Measurements from ENCODE around the gene ODAD4. TPM values are rescaled to one million over a fixed set of nuclear protein-coding genes. Genes with fewer than 3 reads are reported as not detected.
A peak's percentile ranks its signal among the peaks of the same experiment; 100 is the strongest.
"Not testable (repeated sequence)": the region's sequence is repeated elsewhere in the genome, so short reads cannot be mapped to it uniquely, and the experiment has no call there.

Gene ODAD4
- total RNA-seq, 1 experiment from 2014 or later, result 0.98 TPM

DNA sequence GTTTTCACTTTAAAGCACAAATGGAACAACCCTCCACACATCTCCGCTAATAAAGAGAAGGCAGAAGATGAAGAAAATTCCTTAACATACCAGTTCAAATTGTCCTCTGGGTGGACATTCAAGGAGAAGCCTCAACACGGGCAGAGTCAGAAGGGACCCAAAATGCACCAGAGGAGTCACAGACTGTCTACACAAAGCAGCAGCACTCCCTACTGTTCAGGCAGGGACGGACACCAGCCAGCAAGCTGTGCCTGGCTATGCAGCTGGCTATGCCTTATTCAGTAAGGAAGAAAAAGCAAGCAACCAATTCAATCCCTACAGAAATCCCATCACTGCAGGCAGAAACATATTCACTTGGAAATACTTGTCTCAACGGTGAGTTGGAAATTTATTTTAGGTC, 78.8 kb downstream of the ODAD4 start:
- TF ChIP-seq FOSL1 (IDR thresholded peaks at IDR 0.05; ENCODE audit: low read depth) (no peak), RAD21 (IDR thresholded peaks at IDR 0.05; ENCODE audit: low read depth) (peak; percentile 46), CEBPB (IDR thresholded peaks at IDR 0.05; ENCODE audit: low read depth) (no peak)
- TF ChIP-seq, protein P1, sequence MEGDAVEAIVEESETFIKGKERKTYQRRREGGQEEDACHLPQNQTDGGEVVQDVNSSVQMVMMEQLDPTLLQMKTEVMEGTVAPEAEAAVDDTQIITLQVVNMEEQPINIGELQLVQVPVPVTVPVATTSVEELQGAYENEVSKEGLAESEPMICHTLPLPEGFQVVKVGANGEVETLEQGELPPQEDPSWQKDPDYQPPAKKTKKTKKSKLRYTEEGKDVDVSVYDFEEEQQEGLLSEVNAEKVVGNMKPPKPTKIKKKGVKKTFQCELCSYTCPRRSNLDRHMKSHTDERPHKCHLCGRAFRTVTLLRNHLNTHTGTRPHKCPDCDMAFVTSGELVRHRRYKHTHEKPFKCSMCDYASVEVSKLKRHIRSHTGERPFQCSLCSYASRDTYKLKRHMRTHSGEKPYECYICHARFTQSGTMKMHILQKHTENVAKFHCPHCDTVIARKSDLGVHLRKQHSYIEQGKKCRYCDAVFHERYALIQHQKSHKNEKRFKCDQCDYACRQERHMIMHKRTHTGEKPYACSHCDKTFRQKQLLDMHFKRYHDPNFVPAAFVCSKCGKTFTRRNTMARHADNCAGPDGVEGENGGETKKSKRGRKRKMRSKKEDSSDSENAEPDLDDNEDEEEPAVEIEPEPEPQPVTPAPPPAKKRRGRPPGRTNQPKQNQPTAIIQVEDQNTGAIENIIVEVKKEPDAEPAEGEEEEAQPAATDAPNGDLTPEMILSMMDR (IDR thresholded peaks at IDR 0.05 in 2 of 3, conservative IDR thresholded peaks at IDR 0.05 in 1 of 3; ENCODE audit: borderline replicate concordance in 1 of 3, insufficient read depth in 1 of 3, low read depth in 2 of 3, low read length in 2 of 3), result peak in 2 of 3 experiments; percentile 15 to 36; a peak in 3 of 6 replicates
- no peaks in the 10 kb centered on the region for H3K9me3 ChIP-seq (ENCODE audit: control insufficient read depth in 1 of 2, insufficient read depth in 1 of 2, low read depth in 1 of 2, low read length in 2 of 2)
- no peak overlapping the region for H3K27ac ChIP-seq (ENCODE audit: low read depth, low read length)
- peaks cover 2 to 18% of the 10 kb centered on the region in 2 experiments; a peak in 2 of 4 replicates for H3K4me1 ChIP-seq (ENCODE audit: control insufficient read depth in 1 of 2, insufficient read depth in 2 of 2, low read length in 2 of 2)
- H3K27me3 ChIP-seq (ENCODE audit: insufficient read depth, low read length), result no peaks in the 10 kb centered on the region
- H2AFZ ChIP-seq (ENCODE audit: low read depth, low read length, poor library complexity, severe bottlenecking), result no peak overlapping the region
- H3K36me3 ChIP-seq (ENCODE audit: control insufficient read depth in 1 of 2, insufficient read depth in 2 of 2, low read length in 2 of 2), result no peaks in the 10 kb centered on the region
- no peaks in the 10 kb centered on the region for H3K9me2 ChIP-seq (ENCODE audit: insufficient read depth)
- RAD21 ChIA-PET (ENCODE audit: low non-redundant PET in 1 of 2, low total read pairs in 2 of 2, uncharacterized antibody in 2 of 2, unreplicated experiment in 2 of 2), result no interaction called here
- H3K4me2 ChIP-seq (ENCODE audit: low read length), result no peak overlapping the region
- no peak overlapping the region for H3K4me3 ChIP-seq (replicated peaks in 1 of 2; ENCODE audit: low read depth in 1 of 2, low read length in 2 of 2)
- BruUV-seq (replicated peaks), result no TSS peak
- H4K20me1 ChIP-seq (ENCODE audit: insufficient read depth), result peaks cover 12% of the 10 kb centered on the region; the same call in 1 of the 2 replicates
- DNase-seq (ENCODE audit: low read depth, low spot score) (no peak), ATAC-seq (peak; percentile 84)
- H3K9ac ChIP-seq (ENCODE audit: low read length), result no peak overlapping the region
- CTCF ChIA-PET, result no interaction called here
- intact Hi-C loops (cut with micrococcal nuclease), result no loop called here
- POLR2A ChIA-PET, result interaction anchor here (0.9 to 1.1 kb wide), 2 partner anchors 17 to 43 kb away, joined by 3 read pairs; partner anchors contain the start of gene CNP
- peaks cover 99% of the 10 kb centered on the region for H3K79me2 ChIP-seq (ENCODE audit: insufficient read depth, low read length)

DNA sequence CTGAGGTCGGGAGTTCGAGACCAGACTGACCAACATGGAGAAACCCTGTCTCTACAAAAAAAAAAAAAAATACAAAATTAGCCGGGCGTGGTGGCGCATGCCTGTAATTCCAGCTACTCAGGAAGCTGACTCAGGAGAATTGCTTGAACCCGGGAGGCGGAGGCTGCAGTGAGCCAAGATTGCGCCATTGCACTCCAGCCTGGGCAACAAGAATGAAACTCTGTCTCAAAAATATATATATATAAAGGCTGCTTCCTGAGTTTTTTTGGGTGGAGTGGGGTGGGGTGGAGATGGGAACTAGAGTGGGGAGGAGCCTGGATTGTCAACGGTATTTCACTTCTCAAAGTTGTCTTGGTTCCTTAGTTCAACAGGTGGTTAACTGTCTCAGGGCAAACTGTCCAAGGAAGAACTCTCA, 79.9 kb downstream of the ODAD4 start:
- H3K9ac ChIP-seq (ENCODE audit: low read length); RAD21 ChIA-PET (ENCODE audit: low non-redundant PET in 1 of 2, low total read pairs in 2 of 2, uncharacterized antibody in 2 of 2, unreplicated experiment in 2 of 2); intact Hi-C loops (cut with micrococcal nuclease); POLR2A ChIA-PET; H3K9me3 ChIP-seq (ENCODE audit: control insufficient read depth in 1 of 2, insufficient read depth in 1 of 2, low read depth in 1 of 2, low read length in 2 of 2); BruUV-seq (replicated peaks); H3K27ac ChIP-seq (ENCODE audit: low read depth, low read length); H3K36me3 ChIP-seq (ENCODE audit: control insufficient read depth in 1 of 2, insufficient read depth in 2 of 2, low read length in 2 of 2); H3K4me3 ChIP-seq (replicated peaks in 1 of 2; ENCODE audit: low read depth in 1 of 2, low read length in 2 of 2); ATAC-seq; H2AFZ ChIP-seq (ENCODE audit: low read depth, low read length, poor library complexity, severe bottlenecking); DNase-seq (ENCODE audit: low read depth, low spot score); CTCF ChIA-PET; H3K27me3 ChIP-seq (ENCODE audit: insufficient read depth, low read length); H3K9me2 ChIP-seq (ENCODE audit: insufficient read depth): not testable (repeated sequence)
- Histone ChIP-seq H3K79me2 (ENCODE audit: insufficient read depth, low read length) (peaks cover 99% of the 10 kb centered on the region), H4K20me1 (ENCODE audit: insufficient read depth) (peaks cover 12% of the 10 kb centered on the region; the same call in 1 of the 2 replicates), H3K4me2 (ENCODE audit: low read length) (peak overlapping the region; percentile 34; the same call in 1 of the 2 replicates), H3K4me1 (ENCODE audit: control insufficient read depth in 1 of 2, insufficient read depth in 2 of 2, low read length in 2 of 2) (peaks cover 2 to 18% of the 10 kb centered on the region in 2 experiments; a peak in 2 of 4 replicates)
